Endothelial cell of umbilical vein (primary cell): ENCODE results near the gene SLMAP. TPM values are rescaled to one million over a fixed set of nuclear protein-coding genes. Genes with fewer than 3 reads are reported as not detected.

Source experiments
- BruUV-seq: library from RNA; stranded (reverse); fragments of 400-500 nt; replicated peaks from 2 replicates; lab custom pipeline; 2021; lab: Mats Ljungman, UMichigan
- CTCF ChIA-PET: fragments of 300-600, 350-600 bp; sonication (Branson Sonifier 250); formaldehyde crosslinking; loops from one replicate; lab custom pipeline; 2021; ENCODE audit warnings: antibody characterized with exemption, inconsistent platforms; lab: Charles Lee
- POLR2A ChIA-PET: fragments of 300-600, 350-600 bp; sonication (Branson Sonifier 250); formaldehyde crosslinking; loops from one replicate; lab custom pipeline; 2021; ENCODE audit warnings: antibody characterized with exemption, inconsistent platforms; lab: Charles Lee
- DNase-seq: peaks from one replicate; pipeline ENCODE4 v3.0.0-alpha.2; 2011; ENCODE audit warnings: low read depth, low spot score
- FAIRE-seq: peaks from 2 replicates; lab custom pipeline; 2011; peaks lifted over from hg19 to GRCh38; lab: Jason Lieb, UNC
- H2AFZ ChIP-seq: 2 replicates; pipeline ENCODE4 v1.6.0; 2012; ENCODE audit warnings: low read depth, low read length, control low read depth, inconsistent platforms
- H3K27ac ChIP-seq: 2 replicates; pipeline ENCODE4 v1.5.1; 2011; ENCODE audit warnings: low read depth, mild to moderate bottlenecking, control low read depth, low read length, moderate library complexity; ENCODE audit not compliant: insufficient read depth
- H3K27me3 ChIP-seq, 2 experiments: 2 replicates each; pipeline versions ENCODE4 v1.6.0 to v1.6.1; 2011; ENCODE audit warnings: low read length in 2 of 2, mixed read lengths in 1 of 2; ENCODE audit not compliant: control insufficient read depth in 2 of 2, insufficient read depth in 2 of 2
- H3K36me3 ChIP-seq, 2 experiments: 2 replicates in 1 of 2; 3 replicates in 1 of 2; pipeline ENCODE4 v1.5.1; 2011; ENCODE audit warnings: low read length in 2 of 2, mild to moderate bottlenecking in 1 of 2, moderate library complexity in 1 of 2; ENCODE audit not compliant: control insufficient read depth in 2 of 2, insufficient read depth in 2 of 2; ENCODE audit errors: extremely low read depth in 1 of 2
- H3K4me1 ChIP-seq: 3 replicates; pipeline ENCODE4 v1.5.1; 2011; ENCODE audit warnings: mild to moderate bottlenecking, low read length; ENCODE audit not compliant: control insufficient read depth, insufficient read depth; ENCODE audit errors: extremely low read depth
- H3K4me2 ChIP-seq: 2 replicates; pipeline ENCODE4 v1.6.1; 2011; ENCODE audit warnings: low read length, control low read depth, mixed read lengths; ENCODE audit not compliant: insufficient read depth
- H3K4me3 ChIP-seq, 3 experiments: fragments of 200-600 bp in 1 of 3; sonication (generic), shearing (Covaris generic) in 1 of 3; replicated peaks in 1 of 3; 2 replicates each; pipeline ENCODE4 v1.5.1; 2011 to 2016; ENCODE audit warnings: control low read depth in 3 of 3, low read length in 3 of 3, mild to moderate bottlenecking in 2 of 3, inconsistent platforms in 1 of 3, low read depth in 1 of 3, moderate library complexity in 1 of 3; ENCODE audit not compliant: insufficient read depth in 1 of 3
- H3K79me2 ChIP-seq: 2 replicates; pipeline ENCODE4 v1.6.0; 2012; ENCODE audit warnings: low read length, inconsistent platforms; ENCODE audit not compliant: control insufficient read depth, insufficient read depth
- H3K9ac ChIP-seq: replicated peaks from 2 replicates; pipeline ENCODE3; 2011; ENCODE audit warnings: low read length, control low read depth; ENCODE audit not compliant: insufficient read depth; ENCODE audit errors: extremely low read depth
- H3K9me1 ChIP-seq: replicated peaks from 3 replicates; pipeline ENCODE4 v1.6.0; 2011; ENCODE audit warnings: mild to moderate bottlenecking, low read length; ENCODE audit not compliant: control insufficient read depth, insufficient read depth; ENCODE audit errors: extremely low read depth
- H3K9me3 ChIP-seq: replicated peaks from 2 replicates; pipeline ENCODE4 v1.5.1; 2012; ENCODE audit warnings: low read length, inconsistent platforms; ENCODE audit not compliant: control insufficient read depth, insufficient read depth
- H4K20me1 ChIP-seq: replicated peaks from 2 replicates; pipeline ENCODE3; 2011; ENCODE audit warnings: mild to moderate bottlenecking, low read length; ENCODE audit not compliant: control insufficient read depth, insufficient read depth; ENCODE audit errors: extremely low read depth
- EZH2 ChIP-seq: IDR thresholded peaks from 2 replicates; pipeline ENCODE4 v1.6.1; 2012; ENCODE audit warnings: borderline replicate concordance, low read depth, mild to moderate bottlenecking, moderate library complexity, low read length, inconsistent platforms; ENCODE audit not compliant: severe bottlenecking
- FOS ChIP-seq: IDR thresholded peaks from 2 replicates; pipeline ENCODE4 v1.6.1; 2011; ENCODE audit warnings: mild to moderate bottlenecking, low read length, moderate library complexity, borderline replicate concordance; ENCODE audit not compliant: insufficient read depth
- GATA2 ChIP-seq: IDR thresholded peaks from 2 replicates; pipeline ENCODE4 v1.7.0; 2011; ENCODE audit warnings: low read depth, mild to moderate bottlenecking, moderate library complexity, mixed read lengths, low read length; ENCODE audit not compliant: insufficient read length, insufficient read depth
- JUN ChIP-seq: IDR thresholded peaks from 2 replicates; pipeline ENCODE4 v1.6.1; 2011; ENCODE audit warnings: borderline replicate concordance, low read depth; ENCODE audit not compliant: insufficient read length, insufficient read depth
- MYC ChIP-seq: IDR thresholded peaks from one replicate; pipeline ENCODE4 v1.6.1; 2011; ENCODE audit warnings: mild to moderate bottlenecking, low read depth, low read length
- POLR2A ChIP-seq: IDR thresholded peaks from 2 replicates; pipeline ENCODE4 v1.6.1; 2012; ENCODE audit warnings: low read depth, mild to moderate bottlenecking, control low read depth, low read length
- POLR2AphosphoS5 ChIP-seq: IDR thresholded peaks from 2 replicates; pipeline ENCODE4 v1.6.1; 2012; ENCODE audit warnings: low read depth, mild to moderate bottlenecking, control low read depth, low read length, moderate library complexity; ENCODE audit not compliant: insufficient read depth
- dilution Hi-C: fragments of 300-500 bp; cut with MboI; formaldehyde crosslinking; loops from one replicate; pipeline ENCODE4 v1.15.0; 2019; ENCODE audit warnings: low sequenced_read_pairs; ENCODE audit not compliant: extremely low pct_ligation_motif_present
- intact Hi-C: fragments of 100-400 bp; cut with micrococcal nuclease; formaldehyde crosslinking; loops from one replicate; pipeline ENCODE4 v1.10.0; 2022
- polyA plus RNA-seq, 4 experiments: library from polyadenylated mRNA; depleted of rRNA in 3 of 4; stranded (reverse) in 3 of 4; unstranded in 1 of 4; fragments of >200 nt; gene quantifications; 2 replicates each; pipeline versions ENCODE4 v1.2.1 to v1.2.3, GENCODE V29; 2011 to 2012; ENCODE audit warnings: missing spikeins in 1 of 4
- total RNA-seq: library from RNA; stranded (reverse); gene quantifications from 2 replicates; pipeline ENCODE4 v1.2.3, GENCODE V29; 2021
- TF ChIP-seq, protein P1 (sequence below), 2 donors: IDR thresholded peaks; 1 replicate in 1 of 2; 2 replicates in 1 of 2; pipeline ENCODE4 v1.5.1; 2011; ENCODE audit warnings: low read length in 2 of 2, mild to moderate bottlenecking in 2 of 2, moderate library complexity in 2 of 2, control low read depth in 1 of 2, inconsistent platforms in 1 of 2, low read depth in 1 of 2; ENCODE audit not compliant: insufficient read depth in 1 of 2; ENCODE audit errors: extremely low read depth in 1 of 2
- TF ChIP-seq, protein P2 (sequence below): IDR thresholded peaks from 2 replicates; pipeline ENCODE4 v1.6.1; 2011; ENCODE audit not compliant: insufficient read depth, insufficient read length

Gene SLMAP
- total and polyA plus RNA-seq, 2 donors (not counting 3 experiments of a cell fraction or from before 2014, with no cell fraction given) = 9.8 to 54.7 TPM

DNA sequence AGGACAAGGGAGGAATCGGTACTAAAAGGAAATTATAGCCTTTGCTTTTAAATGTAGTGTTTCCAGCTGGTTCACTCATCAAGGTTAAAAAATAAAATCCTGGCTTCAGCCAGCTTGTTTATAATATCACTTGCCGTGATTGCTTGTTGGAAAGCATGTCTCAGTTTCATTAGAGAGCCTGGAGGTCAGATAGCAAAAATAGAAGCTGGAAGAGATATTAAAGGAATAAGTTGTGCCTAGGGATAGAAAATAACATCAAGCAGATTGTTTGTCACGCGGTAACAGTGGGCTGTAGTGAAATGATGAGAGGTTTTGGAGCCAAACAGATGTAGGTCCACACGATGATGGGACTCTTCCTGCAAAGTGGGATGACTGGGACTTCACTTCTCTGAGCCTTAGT lies 17.7 kb upstream of the SLMAP start:
- no peak overlapping the region for H3K9ac ChIP-seq
- ChIA-PET POLR2A (no interaction called here), CTCF (interaction anchor here (2.9 kb wide), 1 partner anchor 11 kb away, joined by 10 read pairs; no protein-coding TSS in a partner anchor)
- DNase-seq (no peak), FAIRE-seq (no peak)
- BruUV-seq = no TSS peak
- no peaks in the 10 kb centered on the region for H3K9me3 ChIP-seq
- no peak overlapping the region for H3K4me2 ChIP-seq
- TF ChIP-seq, protein P1, sequence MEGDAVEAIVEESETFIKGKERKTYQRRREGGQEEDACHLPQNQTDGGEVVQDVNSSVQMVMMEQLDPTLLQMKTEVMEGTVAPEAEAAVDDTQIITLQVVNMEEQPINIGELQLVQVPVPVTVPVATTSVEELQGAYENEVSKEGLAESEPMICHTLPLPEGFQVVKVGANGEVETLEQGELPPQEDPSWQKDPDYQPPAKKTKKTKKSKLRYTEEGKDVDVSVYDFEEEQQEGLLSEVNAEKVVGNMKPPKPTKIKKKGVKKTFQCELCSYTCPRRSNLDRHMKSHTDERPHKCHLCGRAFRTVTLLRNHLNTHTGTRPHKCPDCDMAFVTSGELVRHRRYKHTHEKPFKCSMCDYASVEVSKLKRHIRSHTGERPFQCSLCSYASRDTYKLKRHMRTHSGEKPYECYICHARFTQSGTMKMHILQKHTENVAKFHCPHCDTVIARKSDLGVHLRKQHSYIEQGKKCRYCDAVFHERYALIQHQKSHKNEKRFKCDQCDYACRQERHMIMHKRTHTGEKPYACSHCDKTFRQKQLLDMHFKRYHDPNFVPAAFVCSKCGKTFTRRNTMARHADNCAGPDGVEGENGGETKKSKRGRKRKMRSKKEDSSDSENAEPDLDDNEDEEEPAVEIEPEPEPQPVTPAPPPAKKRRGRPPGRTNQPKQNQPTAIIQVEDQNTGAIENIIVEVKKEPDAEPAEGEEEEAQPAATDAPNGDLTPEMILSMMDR (IDR thresholded peaks at IDR 0.05; ENCODE audit: extremely low read depth in 1 of 2, insufficient read depth in 1 of 2, low read depth in 1 of 2, low read length in 2 of 2) = no peak
- TF ChIP-seq EZH2 (no peak), GATA2 (no peak)
- TF ChIP-seq, protein P2, sequence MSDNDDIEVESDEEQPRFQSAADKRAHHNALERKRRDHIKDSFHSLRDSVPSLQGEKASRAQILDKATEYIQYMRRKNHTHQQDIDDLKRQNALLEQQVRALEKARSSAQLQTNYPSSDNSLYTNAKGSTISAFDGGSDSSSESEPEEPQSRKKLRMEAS = no peak
- H3K9me1 ChIP-seq = no peaks in the 10 kb centered on the region
- dilution Hi-C loops = no loop called here
- H3K79me2 ChIP-seq = no peaks in the 10 kb centered on the region
- H3K36me3 ChIP-seq = no peaks in the 10 kb centered on the region
- H4K20me1 ChIP-seq = no peaks in the 10 kb centered on the region
- no peak overlapping the region for H3K27ac ChIP-seq
- H3K4me1 ChIP-seq = no peaks in the 10 kb centered on the region
- H3K27me3 ChIP-seq = no peaks in the 10 kb centered on the region
- no peak overlapping the region for H3K4me3 ChIP-seq
- H2AFZ ChIP-seq = no peak overlapping the region
- intact Hi-C loops = no loop called here

DNA sequence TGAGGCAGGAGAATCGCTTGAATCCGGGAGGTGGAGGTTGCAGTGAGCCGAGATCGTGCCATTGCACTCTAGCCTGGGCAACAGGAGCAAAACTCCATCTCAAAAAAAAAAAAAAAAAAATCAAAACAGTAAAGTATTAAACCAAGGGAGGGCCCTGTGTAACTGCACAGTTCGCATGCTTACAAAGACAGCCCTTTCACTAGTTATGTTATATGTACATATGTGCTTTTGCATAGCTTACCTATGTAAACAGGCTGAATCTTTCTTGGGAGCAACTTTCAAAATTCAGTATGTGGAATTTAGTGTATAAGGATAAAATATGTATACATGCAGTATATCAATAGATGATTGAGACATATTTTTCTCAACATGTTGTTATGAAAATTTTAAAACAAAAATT lies 16.1 kb upstream of the SLMAP start:
- no TSS peak for BruUV-seq
- POLR2A ChIA-PET = no interaction called here

More for the DNA sequence above, 16.1 kb upstream of the SLMAP start:
- H4K20me1 ChIP-seq = no peaks in the 10 kb centered on the region
- H2AFZ ChIP-seq = no peak overlapping the region
- H3K27ac ChIP-seq = no peak overlapping the region
- H3K4me3 ChIP-seq = no peak overlapping the region
- FAIRE-seq (no peak), DNase-seq (no peak)
- H3K79me2 ChIP-seq = no peaks in the 10 kb centered on the region
- no peak overlapping the region for H3K9ac ChIP-seq
- CTCF ChIA-PET = no interaction called here
- no peaks in the 10 kb centered on the region for H3K4me1 ChIP-seq
- intact Hi-C loops = no loop called here
- no peaks in the 10 kb centered on the region for H3K27me3 ChIP-seq
- H3K4me2 ChIP-seq = no peak overlapping the region
- dilution Hi-C loops = no loop called here
- TF ChIP-seq MYC (no peak), EZH2 (no peak), POLR2A (no peak), FOS (no peak), GATA2 (no peak), POLR2AphosphoS5 (no peak), JUN (no peak)
- TF ChIP-seq, protein P1 (IDR thresholded peaks at IDR 0.05; ENCODE audit: extremely low read depth in 1 of 2, insufficient read depth in 1 of 2, low read depth in 1 of 2, low read length in 2 of 2) = no peak
- TF ChIP-seq, protein P2 = no peak
- no peaks in the 10 kb centered on the region for H3K9me3 ChIP-seq
- no peaks in the 10 kb centered on the region for H3K36me3 ChIP-seq
- no peaks in the 10 kb centered on the region for H3K9me1 ChIP-seq
